ENCODE results near the gene MCF2L2. TPM values are rescaled to one million over a fixed set of nuclear protein-coding genes. Genes with fewer than 3 reads are reported as not detected.

MCF2L2 gene
- total and polyA plus RNA-seq, 2 experiments from 2014 or later: 6.7 to 14.6 TPM

DNA sequence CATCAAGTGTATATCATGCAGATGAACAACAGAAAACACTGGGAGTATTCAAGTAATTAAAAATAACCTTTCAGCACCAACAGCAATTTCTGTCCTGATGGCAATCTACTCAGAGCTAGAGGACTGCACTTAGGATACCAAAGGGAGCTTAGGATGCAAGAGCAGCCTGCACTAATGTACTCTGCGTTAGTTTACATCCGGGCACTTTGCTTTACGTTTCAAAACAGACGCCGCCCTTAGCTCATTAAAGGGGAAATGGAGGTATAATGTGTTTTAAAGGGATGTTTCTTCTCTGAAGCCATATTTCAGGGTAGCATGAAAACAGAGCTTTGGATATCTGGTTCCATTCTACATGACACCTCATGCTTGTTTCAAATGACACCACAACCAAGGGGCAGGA, 189.4 kb downstream of the MCF2L2 start (continued):
- TF ChIP-seq ZNF462 (CRISPR knock-in tag; IDR thresholded peaks at IDR 0.05) (no peak), ZNF114 (CRISPR knock-in tag; IDR thresholded peaks at IDR 0.05) (no peak)

GRCh38 chr3:183233966-183234365, 194.5 kb downstream of the MCF2L2 start:
- Histone ChIP-seq H3K27ac (ENCODE audit: low read depth) (no peak overlapping the region), H3F3A (replicated peaks; ENCODE audit: low read depth) (no peaks in the 10 kb centered on the region), H3K36me3 (ENCODE audit: insufficient read depth) (no peaks in the 10 kb centered on the region), H3K79me2 (replicated peaks; ENCODE audit: insufficient read depth) (no peaks in the 10 kb centered on the region), H3K9me2 (ENCODE audit: insufficient read depth) (no peaks in the 10 kb centered on the region), H3K27me3 (ENCODE audit: insufficient read depth) (no peaks in the 10 kb centered on the region), H3K4me2 (no peak overlapping the region), H3K4me1 (ENCODE audit: insufficient read depth) (no peaks in the 10 kb centered on the region), H2AFZ (no peak overlapping the region), H4K20me1 (replicated peaks; ENCODE audit: insufficient read depth) (no peaks in the 10 kb centered on the region), H3K4me3 (no peak overlapping the region)
- Mint-ChIP-seq H3K27me3 (ENCODE audit: insufficient read depth, low read depth, poor library complexity) (peaks cover 2% of the 10 kb centered on the region), H3K4me3 (no peak overlapping the region), H3K4me1 (no peaks in the 10 kb centered on the region), H3K9me3 (no peaks in the 10 kb centered on the region; the same call in 2 of the 3 replicates), H3K36me3 (ENCODE audit: low read depth) (no peaks in the 10 kb centered on the region), H3K27ac (no peak overlapping the region)
- no peak for ATAC-seq
- no peak for DNase-seq (ENCODE audit: low spot score)
- TF ChIP-seq ZNF462 (CRISPR knock-in tag; IDR thresholded peaks at IDR 0.05) (no peak), NANOG (IDR thresholded peaks at IDR 0.05; ENCODE audit: borderline replicate concordance) (no peak), JUNB (IDR thresholded peaks at IDR 0.05; ENCODE audit: unreplicated experiment) (no peak), EZH2 (IDR thresholded peaks at IDR 0.05; ENCODE audit: low read depth, unreplicated experiment) (no peak), CREB1 (CRISPR knock-in tag; IDR thresholded peaks at IDR 0.05; ENCODE audit: low read depth) (no peak)

All from GM23338 (cell line).